Mucosa of rectum (tissue), 2 donors: Measurements from ENCODE around the gene TRPC4.
"Not testable (repeated sequence)": the region's sequence is repeated elsewhere in the genome, so short reads cannot be mapped to it uniquely, and the experiment has no call there.

ENCODE experiments used
- H3K27ac ChIP-seq, 2 donors: one replicate each; pipeline ENCODE4 v1.7.0; 2013; ENCODE audit warnings: inconsistent platforms in 2 of 2, low read depth in 2 of 2, low read length in 2 of 2
- H3K27me3 ChIP-seq, 2 donors: one replicate each; pipeline ENCODE4 v1.7.0; 2013; ENCODE audit warnings: low read length in 2 of 2; ENCODE audit not compliant: control insufficient read depth in 2 of 2, insufficient read depth in 2 of 2
- H3K36me3 ChIP-seq, 2 donors: one replicate each; pipeline ENCODE4 v1.7.0; 2013; ENCODE audit warnings: low read length in 2 of 2; ENCODE audit not compliant: control insufficient read depth in 2 of 2, insufficient read depth in 2 of 2
- H3K4me1 ChIP-seq, 2 donors: one replicate each; pipeline ENCODE4 v1.7.0; 2013; ENCODE audit warnings: low read length in 2 of 2, mild to moderate bottlenecking in 1 of 2; ENCODE audit not compliant: control insufficient read depth in 2 of 2, insufficient read depth in 2 of 2
- H3K4me3 ChIP-seq, 2 donors: one replicate each; pipeline ENCODE4 v1.7.0; 2013; ENCODE audit warnings: low read length in 2 of 2
- H3K9ac ChIP-seq, 2 donors: one replicate each; pipeline ENCODE4 v1.7.0; 2013; ENCODE audit warnings: low read length in 2 of 2, low read depth in 1 of 2, mild to moderate bottlenecking in 1 of 2
- H3K9me3 ChIP-seq, 2 donors: one replicate each; pipeline ENCODE4 v1.7.0; 2013; ENCODE audit warnings: low read length in 2 of 2; ENCODE audit not compliant: control insufficient read depth in 2 of 2
- donor health status: healthy.
- donor health status: Normal muscosa, but diverticular disease.

TRPC4 gene

GRCh38 chr13:37598597-37598996, 271.0 kb downstream of the TRPC4 start, which contains the start of gene POSTN:
Gene POSTN, minus strand, starts transcription at chr13:37598768. Its CDS starts 42 bp downstream, at chr13:37598726.
- no peaks in the 10 kb centered on the region for H3K36me3 ChIP-seq
- no peaks in the 10 kb centered on the region for H3K27me3 ChIP-seq
- H3K9me3 ChIP-seq = no peaks in the 10 kb centered on the region
- no peaks in the 10 kb centered on the region for H3K4me1 ChIP-seq
- no peak within 1 kb of the TSS for H3K9ac ChIP-seq
- peak within 1 kb of the TSS in 1 of 2 donors; percentile 39 for H3K4me3 ChIP-seq
- H3K27ac ChIP-seq = no peak within 1 kb of the TSS

DNA sequence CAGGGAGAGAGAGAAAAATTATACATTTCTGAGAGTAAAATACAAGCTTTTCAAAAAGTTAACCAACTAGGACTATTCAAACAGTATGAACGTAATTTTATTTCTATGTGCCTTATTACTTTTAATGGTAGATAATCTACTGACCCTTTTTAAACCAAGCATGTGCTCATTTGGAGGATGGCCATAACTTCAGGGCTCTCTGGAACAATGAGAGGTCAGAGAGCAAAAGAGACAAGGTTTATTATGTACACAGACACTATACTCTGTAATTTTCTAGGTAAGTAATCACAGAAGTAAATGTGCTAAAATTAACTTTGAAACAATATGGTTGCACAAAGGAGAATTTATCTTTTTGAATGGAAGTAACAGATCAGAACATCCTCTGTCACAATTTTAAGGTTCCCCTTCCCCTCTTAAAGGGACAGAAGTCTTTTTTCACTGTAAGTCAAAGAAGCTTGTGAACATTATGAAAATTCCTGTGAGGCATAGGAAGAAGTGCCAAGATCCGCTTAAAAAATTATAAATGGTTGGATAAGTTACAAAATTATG, 272.0 kb downstream of the TRPC4 start:
- Histone ChIP-seq H3K27ac (no peak overlapping the region), H3K4me1 (no peaks in the 10 kb centered on the region), H3K9ac (no peak overlapping the region), H3K4me3 (peak overlapping the region in 1 of 2 donors; percentile 39), H3K27me3 (no peaks in the 10 kb centered on the region), H3K9me3 (no peaks in the 10 kb centered on the region), H3K36me3 (no peaks in the 10 kb centered on the region)

- Histone ChIP-seq H3K4me1 (no peaks in the 10 kb centered on the region), H3K36me3 (no peaks in the 10 kb centered on the region), H3K9ac (no peak overlapping the region), H3K4me3 (peak overlapping the region in 1 of 2 donors; percentile 39), H3K27me3 (no peaks in the 10 kb centered on the region), H3K9me3 (no peaks in the 10 kb centered on the region), H3K27ac (no peak overlapping the region)
Observed at GRCh38 chr13:37596805-37597204, 272.8 kb downstream of the TRPC4 start.

DNA sequence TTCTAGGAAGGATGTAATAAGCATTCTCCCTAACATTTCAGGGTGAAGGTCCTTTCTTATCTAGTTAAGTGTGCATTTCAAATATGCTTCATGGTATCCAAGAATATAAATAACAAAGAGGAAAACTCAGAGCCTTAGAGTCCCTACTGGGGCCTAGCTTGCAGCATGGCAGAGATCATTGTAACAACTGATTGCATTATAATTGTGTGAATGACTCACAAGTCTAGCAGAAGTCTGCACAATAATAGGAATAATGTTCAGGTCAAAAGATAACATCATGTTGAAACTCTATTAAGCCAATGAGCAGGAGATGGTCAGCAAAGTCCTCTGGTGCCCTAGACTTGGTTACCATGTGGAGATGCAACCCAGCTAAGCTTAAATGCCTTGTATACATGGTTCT, 274.4 kb downstream of the TRPC4 start:
- no peak overlapping the region for H3K4me3 ChIP-seq

GRCh38 chr13:37594550-37594949, 275.0 kb downstream of the TRPC4 start:
- no peak overlapping the region for H3K27ac ChIP-seq
- no peaks in the 10 kb centered on the region for H3K4me1 ChIP-seq
- no peaks in the 10 kb centered on the region for H3K36me3 ChIP-seq
- H3K9me3 ChIP-seq = no peaks in the 10 kb centered on the region
- H3K4me3 ChIP-seq = no peak overlapping the region
- no peak overlapping the region for H3K9ac ChIP-seq
- H3K27me3 ChIP-seq = no peaks in the 10 kb centered on the region

More for the DNA sequence above, 274.4 kb downstream of the TRPC4 start:
- no peak overlapping the region for H3K9ac ChIP-seq
- H3K4me1 ChIP-seq = no peaks in the 10 kb centered on the region
- H3K36me3 ChIP-seq = no peaks in the 10 kb centered on the region
- no peaks in the 10 kb centered on the region for H3K27me3 ChIP-seq
- H3K9me3 ChIP-seq = no peaks in the 10 kb centered on the region
- no peak overlapping the region for H3K27ac ChIP-seq

- H3K9ac ChIP-seq, H3K27ac ChIP-seq, H3K4me1 ChIP-seq, H3K27me3 ChIP-seq, H3K4me3 ChIP-seq, H3K9me3 ChIP-seq, H3K36me3 ChIP-seq: not testable (repeated sequence)
Observed at GRCh38 chr13:37589381-37589780, 280.2 kb downstream of the TRPC4 start.

- Histone ChIP-seq H3K4me3 (no peak overlapping the region), H3K4me1 (no peaks in the 10 kb centered on the region), H3K27ac (no peak overlapping the region), H3K27me3 (no peaks in the 10 kb centered on the region), H3K9me3 (no peaks in the 10 kb centered on the region), H3K9ac (no peak overlapping the region), H3K36me3 (no peaks in the 10 kb centered on the region)
Observed at GRCh38 chr13:37587236-37587635, 282.3 kb downstream of the TRPC4 start.
